Measurements from ENCODE around the gene MCM9.

MCM9 gene

DNA sequence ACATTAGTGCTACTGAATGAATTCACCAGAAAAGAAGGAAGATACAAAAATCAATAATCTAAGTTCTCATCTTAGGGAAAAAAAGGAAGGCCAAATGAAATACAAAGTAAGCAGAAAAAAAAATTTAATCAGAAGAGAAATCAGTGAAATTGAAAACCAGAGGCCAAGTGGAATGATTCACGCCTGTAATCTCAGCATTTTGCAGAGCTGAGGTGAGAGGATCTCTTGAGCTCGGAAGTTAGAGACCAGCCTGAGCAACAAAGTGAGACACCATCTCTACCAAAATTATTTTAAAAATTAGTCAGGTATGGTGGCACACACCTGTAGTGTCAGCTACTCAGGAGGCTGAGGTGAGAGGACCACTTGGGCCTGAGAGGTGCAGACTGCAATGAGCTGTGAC lies 62.2 kb downstream of the MCM9 start:
- H3K27ac ChIP-seq (replicated peaks) = no peak overlapping the region
- H3K4me3 ChIP-seq (replicated peaks; ENCODE audit: insufficient read depth, low read length) = no peak overlapping the region
- no peak for TF ChIP-seq GABPA (IDR thresholded peaks at IDR 0.05; ENCODE audit: low read depth)
- TF ChIP-seq POLR2AphosphoS5 (IDR thresholded peaks at IDR 0.05; ENCODE audit: low read depth) = no peak
- no peak for TF ChIP-seq REST (IDR thresholded peaks at IDR 0.05; ENCODE audit: insufficient replicate concordance, low read depth)
- TF ChIP-seq, protein P1, sequence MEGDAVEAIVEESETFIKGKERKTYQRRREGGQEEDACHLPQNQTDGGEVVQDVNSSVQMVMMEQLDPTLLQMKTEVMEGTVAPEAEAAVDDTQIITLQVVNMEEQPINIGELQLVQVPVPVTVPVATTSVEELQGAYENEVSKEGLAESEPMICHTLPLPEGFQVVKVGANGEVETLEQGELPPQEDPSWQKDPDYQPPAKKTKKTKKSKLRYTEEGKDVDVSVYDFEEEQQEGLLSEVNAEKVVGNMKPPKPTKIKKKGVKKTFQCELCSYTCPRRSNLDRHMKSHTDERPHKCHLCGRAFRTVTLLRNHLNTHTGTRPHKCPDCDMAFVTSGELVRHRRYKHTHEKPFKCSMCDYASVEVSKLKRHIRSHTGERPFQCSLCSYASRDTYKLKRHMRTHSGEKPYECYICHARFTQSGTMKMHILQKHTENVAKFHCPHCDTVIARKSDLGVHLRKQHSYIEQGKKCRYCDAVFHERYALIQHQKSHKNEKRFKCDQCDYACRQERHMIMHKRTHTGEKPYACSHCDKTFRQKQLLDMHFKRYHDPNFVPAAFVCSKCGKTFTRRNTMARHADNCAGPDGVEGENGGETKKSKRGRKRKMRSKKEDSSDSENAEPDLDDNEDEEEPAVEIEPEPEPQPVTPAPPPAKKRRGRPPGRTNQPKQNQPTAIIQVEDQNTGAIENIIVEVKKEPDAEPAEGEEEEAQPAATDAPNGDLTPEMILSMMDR (IDR thresholded peaks at IDR 0.05; ENCODE audit: insufficient read depth, low read length) = no peak
- TF ChIP-seq SPI1 (IDR thresholded peaks at IDR 0.05; ENCODE audit: borderline replicate concordance, low read depth) = no peak
- no peak for DNase-seq (ENCODE audit: low read depth in 1 of 2, low spot score in 1 of 2)
- H3K27me3 ChIP-seq (ENCODE audit: insufficient read depth, poor library complexity, severe bottlenecking) = no peaks in the 10 kb centered on the region

- H3K27me3 ChIP-seq (ENCODE audit: insufficient read depth, poor library complexity, severe bottlenecking) = no peaks in the 10 kb centered on the region
Measured at GRCh38 chr6:118872318-118872717, 62.6 kb downstream of the MCM9 start.

GRCh38 chr6:118871331-118871730 lies 63.6 kb downstream of the MCM9 start:
- H3K27me3 ChIP-seq (ENCODE audit: insufficient read depth, poor library complexity, severe bottlenecking) = no peaks in the 10 kb centered on the region
- no peak for DNase-seq (ENCODE audit: low read depth in 1 of 2, low spot score in 1 of 2)
- H3K4me3 ChIP-seq (replicated peaks; ENCODE audit: insufficient read depth, low read length) = no peak overlapping the region
- no peak overlapping the region for H3K27ac ChIP-seq (replicated peaks)
- TF ChIP-seq GABPA (IDR thresholded peaks at IDR 0.05; ENCODE audit: low read depth) = no peak
- TF ChIP-seq POLR2AphosphoS5 (IDR thresholded peaks at IDR 0.05; ENCODE audit: low read depth) = no peak
- TF ChIP-seq SPI1 (IDR thresholded peaks at IDR 0.05; ENCODE audit: borderline replicate concordance, low read depth) = no peak
- TF ChIP-seq, protein P1 (IDR thresholded peaks at IDR 0.05; ENCODE audit: insufficient read depth, low read length) = no peak
- no peak for TF ChIP-seq REST (IDR thresholded peaks at IDR 0.05; ENCODE audit: insufficient replicate concordance, low read depth)

More at GRCh38 chr6:118872318-118872717, 62.6 kb downstream of the MCM9 start:
- no peak for DNase-seq (ENCODE audit: low read depth in 1 of 2, low spot score in 1 of 2)
- TF ChIP-seq SPI1 (IDR thresholded peaks at IDR 0.05; ENCODE audit: borderline replicate concordance, low read depth) (no peak), POLR2AphosphoS5 (IDR thresholded peaks at IDR 0.05; ENCODE audit: low read depth) (no peak), REST (IDR thresholded peaks at IDR 0.05; ENCODE audit: insufficient replicate concordance, low read depth) (no peak), GABPA (IDR thresholded peaks at IDR 0.05; ENCODE audit: low read depth) (no peak)
- TF ChIP-seq, protein P1 (IDR thresholded peaks at IDR 0.05; ENCODE audit: insufficient read depth, low read length) = no peak
- Histone ChIP-seq H3K27ac (replicated peaks) (no peak overlapping the region), H3K4me3 (replicated peaks; ENCODE audit: insufficient read depth, low read length) (no peak overlapping the region)
